Testis (tissue), 3 donors: Measurements from ENCODE around the gene PRSS27. TPM values are rescaled to one million over a fixed set of nuclear protein-coding genes. Genes with fewer than 3 reads are reported as not detected.

Experiments
- DNase-seq: peaks from one replicate; pipeline ENCODE4 v3.0.0-alpha.2; 2019
- H3K27ac ChIP-seq, 2 donors: fragments of 200-600 bp; sonication (generic); one replicate each; pipeline ENCODE4 v1.5.1; 2019
- H3K27me3 ChIP-seq: fragments of 200-600 bp; sonication (generic); one replicate; pipeline ENCODE4 v1.5.1; 2019
- H3K36me3 ChIP-seq: fragments of 200-600 bp; sonication (generic); one replicate; pipeline ENCODE4 v1.5.1; 2017; ENCODE audit warnings: low read depth; ENCODE audit errors: missing control alignments
- H3K4me1 ChIP-seq: fragments of 200-600 bp; sonication (generic); one replicate; pipeline ENCODE4 v1.5.1; 2019
- H3K4me3 ChIP-seq, 2 donors: fragments of 200-600 bp; sonication (generic); one replicate each; pipeline ENCODE4 v1.5.1; 2017 to 2019
- H3K9me3 ChIP-seq: fragments of 200-600 bp; sonication (generic); one replicate; pipeline ENCODE4 v1.5.1; 2017
- CTCF ChIP-seq, 3 experiments: fragments of 450-650 bp in 2 of 3; fragments of 200-600 bp in 1 of 3; sonication (generic) in 1 of 3; IDR thresholded peaks; one replicate each; pipeline ENCODE4 v1.5.1; 2016 to 2019; ENCODE audit warnings: antibody characterized with exemption in 3 of 3, mild to moderate bottlenecking in 2 of 3, moderate library complexity in 1 of 3
- POLR2A ChIP-seq: fragments of 450-650 bp; IDR thresholded peaks from one replicate; pipeline ENCODE4 v1.6.1; 2017; ENCODE audit warnings: antibody characterized with exemption, mild to moderate bottlenecking, moderate library complexity
- WGBS, 2 donors: methylation state at CpG; one replicate each; pipeline ENCODE4 v1.1.5; 2018; 5-methylcytosine and 5-hydroxymethylcytosine counted together
- intact Hi-C: fragments of 100-400 bp; cut with DNase I; formaldehyde crosslinking; loops from one replicate; pipeline ENCODE4 v1.15.1; 2023; ENCODE audit warnings: low total_unique reads
- polyA plus RNA-seq: library from polyadenylated mRNA; stranded (reverse); fragments of 350-450 nt; fragmentation: Illumina TruSeq; extraction: RNeasy Lipid Tissue Mini Kit (QIAGEN cat#74804); gene quantifications from one replicate; pipeline ENCODE4 v1.2.3, GENCODE V29; 2014; ENCODE audit warnings: low read depth, low replicate concordance; ENCODE audit not compliant: insufficient read depth
- total RNA-seq, 2 donors: library from RNA; depleted of rRNA; stranded (reverse); fragments of >200 nt; gene quantifications; one replicate each; pipeline ENCODE4 v1.2.3, GENCODE V29; 2016

The PRSS27 gene
- total and polyA plus RNA-seq, 3 donors from 2014 or later = 4.3 to 6.7 (median 6.4) TPM

DNA sequence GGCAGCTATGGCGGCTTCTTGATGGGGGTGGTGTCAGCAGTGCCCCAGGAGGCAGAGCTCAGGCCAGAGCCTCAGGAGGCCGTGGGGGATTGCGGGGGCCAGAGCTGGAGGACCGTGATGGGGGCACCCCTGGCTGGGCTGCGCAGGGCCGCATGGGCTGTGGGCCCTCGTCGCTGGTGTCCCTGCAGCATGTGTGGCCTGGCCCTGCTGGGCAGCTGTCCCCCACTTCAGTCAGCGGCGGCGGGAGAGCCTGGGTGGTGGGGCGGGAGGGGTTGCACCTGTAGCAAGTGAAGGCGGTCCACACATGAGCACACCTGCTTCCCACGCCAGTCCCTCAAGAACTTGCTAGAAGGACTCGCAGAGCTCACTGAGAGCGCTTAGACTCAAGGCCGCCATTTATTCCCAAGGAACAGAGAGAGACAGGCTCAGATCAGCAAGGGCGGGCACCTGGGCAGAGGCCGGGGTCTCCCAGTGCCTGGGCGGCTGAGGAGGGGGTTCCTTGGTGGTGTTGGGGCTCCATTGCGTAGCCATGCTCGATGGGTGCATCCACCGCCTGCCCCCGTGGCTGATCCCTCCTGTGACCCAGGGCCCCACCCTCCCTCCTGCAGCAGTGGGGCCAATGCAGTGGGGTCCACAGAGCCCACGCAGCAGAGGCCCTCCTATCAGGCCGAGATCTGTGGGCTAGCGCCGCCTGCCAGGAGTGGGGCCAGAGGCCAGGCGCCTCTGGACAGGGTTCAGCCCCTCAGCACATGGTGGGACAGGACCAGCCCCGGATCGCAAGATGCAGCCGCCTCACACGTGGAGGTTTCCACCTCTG lies 15.7 kb downstream of the PRSS27 start:
- H3K27ac ChIP-seq = no peak overlapping the region
- intact Hi-C loops = no loop called here

GRCh38 chr16:2702871-2703745 lies 16.9 kb downstream of the PRSS27 start:
- no peaks in the 10 kb centered on the region for H3K9me3 ChIP-seq
- H3K27me3 ChIP-seq = no peaks in the 10 kb centered on the region
- no peak for TF ChIP-seq CTCF (IDR thresholded peaks at IDR 0.05)
- no peak for TF ChIP-seq POLR2A
- intact Hi-C loops = no loop called here
- no peaks in the 10 kb centered on the region for H3K36me3 ChIP-seq
- WGBS, 2 donors = 71% methylated on average over 26 of the region's 28 CpGs; no CpG with 5 or more reads in 1 of the 2 donors
- no peak overlapping the region for H3K4me3 ChIP-seq
- no peak for DNase-seq
- H3K27ac ChIP-seq = no peak overlapping the region
- no peaks in the 10 kb centered on the region for H3K4me1 ChIP-seq

More for the DNA sequence above, 15.7 kb downstream of the PRSS27 start:
- H3K4me3 ChIP-seq = no peak overlapping the region
- TF ChIP-seq CTCF (IDR thresholded peaks at IDR 0.05) (no peak), POLR2A (no peak)
- no peaks in the 10 kb centered on the region for H3K36me3 ChIP-seq
- H3K27me3 ChIP-seq = no peaks in the 10 kb centered on the region
- H3K9me3 ChIP-seq = no peaks in the 10 kb centered on the region
- H3K4me1 ChIP-seq = no peaks in the 10 kb centered on the region
- 82 to 94% methylated on average over 5 to 33 of the region's 33 CpGs for WGBS, 2 donors
- DNase-seq = no peak

GRCh38 chr16:2702438-2702825 lies 17.6 kb downstream of the PRSS27 start:
- intact Hi-C loops = no loop called here
- no peak overlapping the region for H3K4me3 ChIP-seq
- no peak for TF ChIP-seq POLR2A
- TF ChIP-seq CTCF (IDR thresholded peaks at IDR 0.05) = no peak
- H3K27me3 ChIP-seq = no peaks in the 10 kb centered on the region
- no peak for DNase-seq
- H3K4me1 ChIP-seq = no peaks in the 10 kb centered on the region
- H3K36me3 ChIP-seq = no peaks in the 10 kb centered on the region
- H3K27ac ChIP-seq = no peak overlapping the region
- 81 to 97% methylated on average over 10 to 13 of the region's 13 CpGs for WGBS, 2 donors
- H3K9me3 ChIP-seq = no peaks in the 10 kb centered on the region

DNA sequence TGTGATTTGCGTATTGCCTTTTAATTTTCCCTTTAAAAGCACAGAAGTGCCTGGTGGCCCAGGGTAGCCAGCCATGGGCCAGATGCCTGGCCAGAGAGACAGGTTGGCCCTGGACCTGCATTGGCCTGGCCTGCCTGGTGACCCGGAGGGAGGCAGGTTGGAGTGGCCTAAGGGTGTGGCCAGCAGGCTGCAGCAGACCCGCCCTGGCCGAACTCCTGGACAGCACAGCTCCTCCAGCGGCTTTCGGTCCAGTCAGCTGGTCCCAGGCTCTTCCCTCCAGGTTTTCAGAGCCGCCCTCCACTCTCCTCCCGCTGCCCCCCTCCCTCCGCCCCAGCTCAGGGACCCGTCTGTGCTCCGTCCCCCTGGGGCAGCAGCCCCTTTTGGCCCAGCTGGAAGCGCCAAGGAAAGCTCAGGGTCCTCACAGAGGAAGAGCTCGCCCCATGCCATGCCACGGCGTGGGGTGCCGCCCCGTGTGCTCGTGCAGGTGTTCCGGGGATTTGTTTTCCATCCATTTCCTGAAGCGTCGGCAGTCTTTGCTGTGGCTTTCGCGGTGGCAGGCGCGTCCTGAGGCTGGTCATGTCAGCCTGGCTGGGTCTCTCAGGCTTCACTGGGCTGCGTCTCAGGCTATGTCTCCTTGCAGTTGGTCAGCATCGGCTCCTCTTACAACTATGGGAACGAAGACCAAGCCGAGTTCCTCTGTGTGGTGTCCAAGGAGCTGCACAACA lies 18.1 kb downstream of the PRSS27 start:
- no peak overlapping the region for H3K4me3 ChIP-seq
- WGBS, 2 donors = 88 to 93% methylated on average over 20 to 29 of the region's 29 CpGs
- intact Hi-C loops = no loop called here
- no peak overlapping the region for H3K27ac ChIP-seq
- H3K9me3 ChIP-seq = no peaks in the 10 kb centered on the region
- no peak for TF ChIP-seq CTCF (IDR thresholded peaks at IDR 0.05)
- TF ChIP-seq POLR2A = no peak
- H3K36me3 ChIP-seq = no peaks in the 10 kb centered on the region
- no peaks in the 10 kb centered on the region for H3K4me1 ChIP-seq
- no peaks in the 10 kb centered on the region for H3K27me3 ChIP-seq
- no peak for DNase-seq
